OCI-LY7 (cell line): ENCODE results near the gene SLC35A3. TPM values are rescaled to one million over a fixed set of nuclear protein-coding genes. Genes with fewer than 3 reads are reported as not detected.

Experiments used
- BruUV-seq: library from RNA; stranded (reverse); fragments of 400-500 nt; replicated peaks from 2 replicates; lab custom pipeline; 2021; lab: Mats Ljungman, UMichigan
- CTCF ChIA-PET: fragments of 300-600 bp; sonication (Branson Sonifier 250); formaldehyde crosslinking; loops from one replicate; lab custom pipeline; 2022; ENCODE audit warnings: antibody characterized with exemption; ENCODE audit not compliant: unreplicated experiment; lab: Charles Lee
- POLR2A ChIA-PET: fragments of 300-600 bp; sonication (Branson Sonifier 250); formaldehyde crosslinking; loops from one replicate; lab custom pipeline; 2022; ENCODE audit warnings: antibody characterized with exemption; lab: Charles Lee
- DNase-seq: peaks from one replicate; pipeline ENCODE4 v3.0.0-alpha.2; 2015; ENCODE audit warnings: low spot score
- H2AFZ ChIP-seq: fragments of 200-600 bp; sonication (generic), shearing (Covaris generic); 2 replicates; pipeline ENCODE4 v1.6.1; 2014; ENCODE audit warnings: mild to moderate bottlenecking, antibody characterized with exemption, low read length, moderate library complexity
- H3K27ac ChIP-seq: fragments of 200-600 bp; sonication (generic); 2 replicates; pipeline ENCODE4 v1.5.1; 2014; ENCODE audit warnings: mixed run types, low read depth, mild to moderate bottlenecking, moderate library complexity, low read length, inconsistent platforms; ENCODE audit not compliant: poor library complexity, severe bottlenecking
- H3K36me3 ChIP-seq: fragments of 200-600 bp; sonication (generic); 2 replicates; pipeline ENCODE4 v1.6.1; 2014; ENCODE audit warnings: mild to moderate bottlenecking, antibody characterized with exemption, low read length, moderate library complexity, mixed read lengths; ENCODE audit not compliant: insufficient read depth
- H3K4me1 ChIP-seq: fragments of 200-600 bp; sonication (generic); 2 replicates; pipeline ENCODE4 v1.5.1; 2014; ENCODE audit warnings: mild to moderate bottlenecking, low read length; ENCODE audit not compliant: insufficient read depth, poor library complexity, severe bottlenecking
- H3K4me2 ChIP-seq: fragments of 200-600 bp; sonication (generic); 2 replicates; pipeline ENCODE4 v1.6.1; 2014; ENCODE audit warnings: mild to moderate bottlenecking, low read length
- H3K4me3 ChIP-seq: fragments of 200-600 bp; sonication (generic); 2 replicates; pipeline ENCODE4 v1.5.1; 2014; ENCODE audit warnings: mild to moderate bottlenecking, low read depth, low read length; ENCODE audit not compliant: poor library complexity, severe bottlenecking
- H3K79me2 ChIP-seq: fragments of 200-600 bp; sonication (generic); 2 replicates; pipeline ENCODE4 v1.6.1; 2016; ENCODE audit warnings: low read depth, mild to moderate bottlenecking, low read length, moderate library complexity, mixed read lengths; ENCODE audit not compliant: insufficient read depth
- H3K9me2 ChIP-seq: fragments of 200-600 bp; sonication (generic); 2 replicates; pipeline ENCODE4 v1.6.1; 2016; ENCODE audit warnings: mild to moderate bottlenecking, low read length, mixed read lengths; ENCODE audit not compliant: insufficient read depth
- H3K9me3 ChIP-seq: fragments of 200-600 bp; sonication (generic); 2 replicates; pipeline ENCODE4 v1.6.1; 2014; ENCODE audit warnings: mild to moderate bottlenecking, mixed run types, low read length, mixed read lengths
- H4K20me1 ChIP-seq: fragments of 200-600 bp; sonication (generic); 2 replicates; pipeline ENCODE4 v1.6.1; 2014; ENCODE audit warnings: mild to moderate bottlenecking, antibody characterized with exemption, low read length, moderate library complexity, mixed read lengths; ENCODE audit not compliant: insufficient read depth
- CTCF ChIP-seq: fragments of 200-600 bp; sonication (generic); conservative IDR thresholded peaks from 2 replicates; pipeline ENCODE4 v1.5.1; 2014; ENCODE audit warnings: mild to moderate bottlenecking, antibody characterized with exemption, low read length, moderate library complexity, mixed read lengths
- EZH2phosphoT487 ChIP-seq: fragments of 200-600 bp; sonication (generic); IDR thresholded peaks from 2 replicates; pipeline ENCODE4 v1.6.1; 2018; ENCODE audit warnings: low read depth, borderline replicate concordance, mild to moderate bottlenecking, mixed run types, antibody characterized with exemption, low read length, moderate library complexity, mixed read lengths
- intact Hi-C: fragments of 100-400 bp; cut with micrococcal nuclease; formaldehyde crosslinking; loops from one replicate; pipeline ENCODE4 v1.10.0; 2022; ENCODE audit not compliant: unreplicated experiment
- total RNA-seq, 2 experiments: library from RNA; depleted of rRNA in 1 of 2; stranded (reverse); fragments of >200 nt in 1 of 2; shearing (Covaris generic) in 1 of 2; gene quantifications; 2 replicates each; pipeline ENCODE4 v1.2.3, GENCODE V29; 2014 to 2022

The SLC35A3 gene
- total RNA-seq, 2 experiments from 2014 or later, result 24.8 to 26.8 TPM

DNA sequence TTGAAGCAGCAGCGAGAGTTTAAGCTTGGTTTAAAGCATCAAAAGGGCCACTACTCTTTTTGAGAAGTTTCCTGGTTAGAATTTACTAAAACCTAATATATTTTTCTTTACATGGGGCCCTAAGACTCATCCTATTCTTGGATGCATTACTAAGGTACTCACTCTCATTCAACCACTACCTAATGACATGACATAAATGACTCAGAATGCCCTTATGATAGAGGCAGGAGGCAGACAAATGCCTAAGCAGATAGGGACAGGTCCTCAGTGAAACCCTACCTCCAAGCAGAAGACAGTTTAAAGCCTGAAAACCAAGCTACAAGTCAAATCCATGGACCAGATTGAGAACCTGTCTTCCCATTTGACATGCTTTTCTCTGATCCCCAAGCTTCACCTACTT, 34.3 kb upstream of the SLC35A3 start:
- Histone ChIP-seq H3K79me2 (no peaks in the 10 kb centered on the region), H3K4me1 (no peaks in the 10 kb centered on the region), H3K4me2 (no peak overlapping the region), H4K20me1 (no peaks in the 10 kb centered on the region), H3K9me3 (no peaks in the 10 kb centered on the region), H3K9me2 (no peaks in the 10 kb centered on the region), H3K27ac (no peak overlapping the region), H2AFZ (no peak overlapping the region), H3K4me3 (no peak overlapping the region), H3K36me3 (no peaks in the 10 kb centered on the region)
- DNase-seq, result no peak
- ChIA-PET POLR2A (no interaction called here), CTCF (no interaction called here)
- intact Hi-C loops, result no loop called here
- BruUV-seq, result no TSS peak
- TF ChIP-seq CTCF, result no peak
- no peak for TF ChIP-seq EZH2phosphoT487

- Histone ChIP-seq H3K36me3 (no peaks in the 10 kb centered on the region), H4K20me1 (no peaks in the 10 kb centered on the region), H3K9me2 (no peaks in the 10 kb centered on the region), H3K9me3 (no peaks in the 10 kb centered on the region), H3K79me2 (no peaks in the 10 kb centered on the region), H3K27ac (no peak overlapping the region), H2AFZ (no peak overlapping the region), H3K4me2 (no peak overlapping the region), H3K4me3 (no peak overlapping the region), H3K4me1 (no peaks in the 10 kb centered on the region)
- no TSS peak for BruUV-seq
- intact Hi-C loops, result no loop called here
- DNase-seq, result no peak
- no peak for TF ChIP-seq EZH2phosphoT487
- TF ChIP-seq CTCF, result no peak
- ChIA-PET CTCF (no interaction called here), POLR2A (no interaction called here)
Measured at GRCh38 chr1:99936071-99936470, 33.7 kb upstream of the SLC35A3 start.

- intact Hi-C loops, result no loop called here
Measured at GRCh38 chr1:99942723-99943122, 27.1 kb upstream of the SLC35A3 start.

More at GRCh38 chr1:99942723-99943122, 27.1 kb upstream of the SLC35A3 start:
- TF ChIP-seq EZH2phosphoT487, result no peak
- TF ChIP-seq CTCF, result no peak
- Histone ChIP-seq H3K79me2 (no peaks in the 10 kb centered on the region), H3K27ac (no peak overlapping the region), H3K9me3 (no peaks in the 10 kb centered on the region), H3K4me3 (no peak overlapping the region), H3K4me2 (no peak overlapping the region), H3K4me1 (no peaks in the 10 kb centered on the region), H3K36me3 (no peaks in the 10 kb centered on the region), H2AFZ (no peak overlapping the region), H4K20me1 (no peaks in the 10 kb centered on the region), H3K9me2 (no peaks in the 10 kb centered on the region)
- no TSS peak for BruUV-seq
- CTCF ChIA-PET, result no interaction called here
- POLR2A ChIA-PET, result no interaction called here
- DNase-seq, result no peak
